Fibroblast of lung (primary cell): ENCODE measurements around the gene PPIB.

Experiments
- CTCF ChIP-seq, 2 donors: IDR thresholded peaks in 1 of 2; conservative IDR thresholded peaks in 1 of 2; 1 replicate in 1 of 2; 2 replicates in 1 of 2; pipeline ENCODE4 v1.5.1; 2011 to 2012; ENCODE audit warnings: low read length in 2 of 2, control low read depth in 1 of 2, inconsistent platforms in 1 of 2, low read depth in 1 of 2, mild to moderate bottlenecking in 1 of 2
- EZH2 ChIP-seq: IDR thresholded peaks from 2 replicates; pipeline ENCODE4 v1.5.1; 2012; ENCODE audit warnings: low read length, control low read depth, mild to moderate bottlenecking; ENCODE audit errors: missing control alignments

- TF ChIP-seq CTCF (conservative IDR thresholded peaks at IDR 0.05 in 1 of 2, IDR thresholded peaks at IDR 0.05 in 1 of 2; ENCODE audit: low read depth in 1 of 2, low read length in 2 of 2) (no peak), EZH2 (no peak)
These were observed 24.4 kb downstream of the PPIB start for GRCh38 chr15:64138331-64138941.
